NB4 (cell line): ENCODE results near the gene PDZRN3.

Experiments used
- CTCF ChIP-seq: IDR thresholded peaks from one replicate; pipeline ENCODE4 v1.5.1; 2012; ENCODE audit warnings: low read depth, low read length
- MYC ChIP-seq: IDR thresholded peaks from 2 replicates; pipeline ENCODE4 v1.6.1; 2011; ENCODE audit warnings: low read depth, low read length
- POLR2A ChIP-seq: IDR thresholded peaks from 2 replicates; pipeline ENCODE4 v1.6.1; 2011; ENCODE audit warnings: mild to moderate bottlenecking; ENCODE audit not compliant: insufficient read length; ENCODE audit errors: extremely low read depth

GRCh38 chr3:73549051-73549600 lies 75.6 kb downstream of the PDZRN3 start:
- TF ChIP-seq CTCF (no peak), POLR2A (no peak), MYC (no peak)
